ENCODE results near the gene HSPBP1. TPM values are rescaled to one million over a fixed set of nuclear protein-coding genes. Genes with fewer than 3 reads are reported as not detected.
A peak's percentile ranks its signal among the peaks of the same experiment; 100 is the strongest.

Gene HSPBP1
- total RNA-seq, 2 donors from 2014 or later, result 20.8 to 56.6 TPM

DNA sequence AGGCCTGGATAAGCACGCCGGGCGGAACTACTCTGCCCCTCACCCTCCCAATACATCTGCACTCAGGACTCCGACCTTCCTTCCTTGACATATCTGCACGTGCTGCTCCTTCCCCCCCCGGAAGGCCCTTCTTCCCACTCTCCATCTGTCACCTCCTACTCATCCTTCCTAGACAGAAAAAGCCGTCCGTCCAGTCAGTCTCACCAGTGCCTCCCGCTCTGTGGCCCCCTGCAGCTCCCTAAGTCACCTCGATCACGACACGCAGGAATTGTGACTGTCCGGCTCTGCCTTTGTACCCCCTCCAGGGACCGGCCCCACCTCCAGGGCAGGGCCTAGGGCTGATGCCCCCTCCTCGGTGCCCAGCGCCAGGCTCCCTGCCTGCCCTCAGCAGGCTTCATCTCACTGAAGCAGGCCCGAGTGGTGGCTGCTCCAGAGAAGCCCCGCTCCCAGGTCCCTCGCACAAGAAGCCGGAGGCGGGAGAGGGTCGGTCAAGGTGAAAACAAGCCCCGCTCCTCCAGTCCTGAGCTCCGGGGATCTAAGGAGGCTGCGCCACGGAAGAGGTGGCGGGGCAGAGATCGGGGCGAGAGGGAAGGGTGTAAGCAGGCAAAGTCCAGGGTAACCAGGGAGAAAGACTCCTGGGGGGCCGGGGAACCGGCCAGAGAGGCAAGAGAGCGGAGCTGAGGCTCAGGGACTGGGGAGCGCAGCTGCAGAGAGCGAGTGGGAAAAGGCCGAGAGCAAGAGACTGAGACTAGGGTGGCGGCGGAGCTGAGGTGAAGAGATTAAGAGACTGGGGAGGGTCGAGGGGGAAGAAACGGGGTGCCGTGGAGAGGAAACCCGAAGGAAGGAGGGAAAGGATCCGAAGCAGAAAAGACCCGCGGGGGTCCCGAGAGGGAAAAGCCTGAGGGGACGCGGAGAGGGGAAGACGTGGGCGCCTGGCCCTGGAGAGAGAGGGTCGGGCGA, 22.2 kb downstream of the HSPBP1 start:
- ATAC-seq (replicated peaks), result no peak
- no peaks in the 10 kb centered on the region for H3K27me3 Mint-ChIP-seq
- no peaks in the 10 kb centered on the region for H3K9me3 Mint-ChIP-seq
- H3K36me3 Mint-ChIP-seq (ENCODE audit: low read depth), result peaks cover 67% of the 10 kb centered on the region
- peaks cover 32% of the 10 kb centered on the region for H3K4me1 Mint-ChIP-seq
- H3K4me3 Mint-ChIP-seq, result peak overlapping the region; percentile 96
- peak overlapping the region; percentile 98 for H3K27ac Mint-ChIP-seq

DNA sequence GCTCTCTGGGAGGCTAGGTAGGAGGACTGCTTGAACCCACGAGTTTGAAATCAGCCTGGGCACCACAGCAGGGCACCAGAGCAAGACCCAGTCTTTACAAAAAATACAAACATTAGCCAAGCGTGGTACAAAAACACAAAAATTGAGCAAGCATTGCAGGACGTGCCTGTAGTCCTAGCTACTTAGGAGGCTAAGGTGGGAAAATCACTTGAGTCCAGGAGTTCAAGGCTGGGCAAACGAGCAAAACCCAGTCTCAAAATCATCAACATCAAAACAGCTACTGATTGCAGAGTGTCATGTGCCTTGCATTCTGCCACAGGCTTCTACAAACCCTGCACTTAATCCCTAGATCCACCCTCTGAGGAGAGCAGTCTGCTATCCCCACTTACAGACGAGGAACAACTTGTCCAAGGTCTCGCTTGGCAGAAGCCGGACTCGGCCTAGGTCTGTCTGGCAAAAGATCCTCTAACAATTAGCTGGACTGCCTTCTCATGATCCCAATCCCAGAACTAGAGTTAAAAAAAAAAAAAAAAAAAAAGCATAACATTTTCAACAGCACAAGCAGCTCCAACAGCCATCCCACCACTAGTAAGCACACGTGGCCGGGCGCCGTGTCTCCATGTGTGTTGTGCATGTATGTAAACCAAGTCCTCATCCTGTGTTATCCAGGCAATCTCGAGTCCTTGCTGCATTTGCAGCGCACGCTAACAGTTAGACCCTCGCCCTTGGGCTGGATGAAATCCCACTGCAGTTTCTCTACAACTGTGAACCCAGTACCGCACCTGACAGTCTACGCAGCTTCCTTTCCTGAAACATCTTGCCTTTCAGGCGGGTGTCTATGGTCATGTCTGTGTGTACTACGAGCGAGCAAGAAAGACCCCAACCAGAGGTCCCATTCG, 23.1 kb downstream of the HSPBP1 start:
- Mint-ChIP-seq H3K4me1 (peaks cover 30% of the 10 kb centered on the region), H3K36me3 (ENCODE audit: low read depth) (peaks cover 69% of the 10 kb centered on the region), H3K9me3 (no peaks in the 10 kb centered on the region), H3K4me3 (peak overlapping the region; percentile 96), H3K27ac (peak overlapping the region; percentile 98), H3K27me3 (no peaks in the 10 kb centered on the region)
- no peak for ATAC-seq (replicated peaks)

DNA sequence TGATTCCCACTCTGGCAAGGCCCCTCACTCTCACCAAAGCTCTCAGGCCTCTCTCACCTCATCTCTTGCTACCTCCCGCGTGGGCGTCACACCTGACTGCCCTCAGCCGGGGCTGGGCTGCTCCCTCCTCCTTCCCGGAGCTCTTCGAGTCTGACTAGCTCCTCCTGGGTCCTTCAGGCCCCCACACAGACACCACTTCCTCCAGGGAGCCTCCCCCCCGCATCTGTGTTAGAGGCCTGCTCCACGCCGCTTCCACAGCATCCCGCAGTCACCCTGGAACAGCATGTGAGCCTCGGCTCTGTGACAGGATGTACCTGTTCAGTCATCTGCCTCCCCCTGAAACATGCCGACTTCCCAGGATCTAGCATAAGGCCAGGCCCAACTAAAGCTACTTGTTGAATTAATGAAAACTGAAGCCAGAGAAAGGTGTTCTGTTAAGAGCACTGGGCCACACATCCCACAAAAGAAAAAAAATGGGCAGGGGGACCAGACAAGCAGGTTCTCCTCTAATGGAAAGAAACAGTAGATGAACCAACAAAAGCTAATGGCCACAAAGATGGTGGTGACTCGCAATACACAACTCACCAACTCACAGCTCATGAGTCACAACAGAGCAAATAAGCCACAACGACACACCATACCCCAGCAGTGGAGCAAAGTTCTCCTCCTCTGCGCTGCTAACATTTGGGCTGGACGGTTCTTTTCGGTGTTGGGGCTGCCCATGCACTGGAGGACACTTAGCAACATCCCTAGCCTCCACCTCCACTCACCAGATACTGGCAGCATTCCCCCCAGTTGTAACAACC, 24.1 kb downstream of the HSPBP1 start:
- Mint-ChIP-seq H3K9me3 (no peaks in the 10 kb centered on the region), H3K27me3 (no peaks in the 10 kb centered on the region), H3K27ac (peak overlapping the region; percentile 98), H3K4me1 (peaks cover 40% of the 10 kb centered on the region), H3K4me3 (peak overlapping the region; percentile 96), H3K36me3 (ENCODE audit: low read depth) (peaks cover 79% of the 10 kb centered on the region)
- peak; percentile 48 for ATAC-seq (replicated peaks)

DNA sequence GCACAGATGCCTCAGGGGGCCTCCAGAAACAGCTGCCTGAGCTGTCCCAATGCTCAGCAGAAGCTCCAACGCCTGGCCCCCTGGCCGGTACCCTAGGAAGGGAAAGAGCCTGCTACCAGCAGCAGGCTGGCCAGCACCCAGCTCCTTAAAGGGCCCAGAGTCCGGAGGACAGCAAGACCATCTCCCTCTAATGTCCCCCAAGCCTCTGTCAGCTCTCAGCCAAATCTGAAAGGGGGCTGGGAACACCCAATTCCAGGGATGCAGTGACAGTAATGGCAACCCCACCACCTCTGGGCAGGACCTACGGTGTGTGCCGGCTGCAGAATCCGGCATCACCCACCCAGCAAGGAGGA, 25.3 kb downstream of the HSPBP1 start:
- peak overlapping the region; percentile 98 for H3K27ac Mint-ChIP-seq

DNA sequence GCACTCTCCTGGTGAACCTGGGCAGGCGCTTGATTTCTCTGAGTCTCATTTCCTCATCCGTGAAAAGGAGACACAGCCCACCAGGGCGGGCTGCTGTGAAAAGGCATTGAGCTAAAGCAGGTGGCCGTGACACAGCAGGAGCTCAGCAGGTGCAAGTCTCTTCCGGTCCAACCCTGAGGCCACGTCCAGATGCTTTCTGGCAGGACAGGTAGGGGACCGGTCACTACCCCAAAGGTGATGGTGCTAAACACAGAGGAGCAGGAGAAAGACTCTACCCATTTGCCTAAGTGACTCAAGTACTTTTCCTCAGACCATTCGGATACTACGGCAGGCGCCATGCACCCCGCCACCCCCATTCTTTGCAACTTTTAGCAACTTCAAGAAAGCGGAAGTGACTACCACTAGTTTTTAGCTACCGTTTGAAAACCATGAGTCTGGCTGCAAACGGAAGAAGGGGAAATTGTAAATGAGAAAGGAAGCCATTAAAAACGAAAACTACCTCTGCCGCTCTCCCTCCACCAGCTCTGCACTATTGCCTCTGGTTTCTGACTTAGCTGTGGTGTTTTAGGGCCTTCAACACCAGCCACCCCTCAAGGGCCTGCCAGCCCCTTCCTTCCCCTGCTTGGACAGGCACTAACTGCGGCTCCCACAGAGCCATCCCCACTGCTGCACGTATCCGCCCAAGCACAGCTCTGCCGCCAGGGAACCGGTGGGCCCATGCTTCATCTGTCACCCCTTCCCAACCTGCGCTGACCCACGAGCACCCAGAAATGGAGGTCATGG, 25.9 kb downstream of the HSPBP1 start:
- ATAC-seq (replicated peaks), result peak; percentile 22
- peak overlapping the region; percentile 96 for H3K4me3 Mint-ChIP-seq
- peak overlapping the region; percentile 98 for H3K27ac Mint-ChIP-seq
- peaks cover 80% of the 10 kb centered on the region for H3K36me3 Mint-ChIP-seq (ENCODE audit: low read depth)
- peaks cover 46% of the 10 kb centered on the region for H3K4me1 Mint-ChIP-seq
- no peaks in the 10 kb centered on the region for H3K27me3 Mint-ChIP-seq
- no peaks in the 10 kb centered on the region for H3K9me3 Mint-ChIP-seq

More for the DNA sequence above, 25.3 kb downstream of the HSPBP1 start:
- Mint-ChIP-seq H3K4me1 (peaks cover 44% of the 10 kb centered on the region), H3K4me3 (peak overlapping the region; percentile 96), H3K27me3 (no peaks in the 10 kb centered on the region), H3K36me3 (ENCODE audit: low read depth) (peaks cover 82% of the 10 kb centered on the region), H3K9me3 (no peaks in the 10 kb centered on the region)
- ATAC-seq (replicated peaks), result no peak

DNA sequence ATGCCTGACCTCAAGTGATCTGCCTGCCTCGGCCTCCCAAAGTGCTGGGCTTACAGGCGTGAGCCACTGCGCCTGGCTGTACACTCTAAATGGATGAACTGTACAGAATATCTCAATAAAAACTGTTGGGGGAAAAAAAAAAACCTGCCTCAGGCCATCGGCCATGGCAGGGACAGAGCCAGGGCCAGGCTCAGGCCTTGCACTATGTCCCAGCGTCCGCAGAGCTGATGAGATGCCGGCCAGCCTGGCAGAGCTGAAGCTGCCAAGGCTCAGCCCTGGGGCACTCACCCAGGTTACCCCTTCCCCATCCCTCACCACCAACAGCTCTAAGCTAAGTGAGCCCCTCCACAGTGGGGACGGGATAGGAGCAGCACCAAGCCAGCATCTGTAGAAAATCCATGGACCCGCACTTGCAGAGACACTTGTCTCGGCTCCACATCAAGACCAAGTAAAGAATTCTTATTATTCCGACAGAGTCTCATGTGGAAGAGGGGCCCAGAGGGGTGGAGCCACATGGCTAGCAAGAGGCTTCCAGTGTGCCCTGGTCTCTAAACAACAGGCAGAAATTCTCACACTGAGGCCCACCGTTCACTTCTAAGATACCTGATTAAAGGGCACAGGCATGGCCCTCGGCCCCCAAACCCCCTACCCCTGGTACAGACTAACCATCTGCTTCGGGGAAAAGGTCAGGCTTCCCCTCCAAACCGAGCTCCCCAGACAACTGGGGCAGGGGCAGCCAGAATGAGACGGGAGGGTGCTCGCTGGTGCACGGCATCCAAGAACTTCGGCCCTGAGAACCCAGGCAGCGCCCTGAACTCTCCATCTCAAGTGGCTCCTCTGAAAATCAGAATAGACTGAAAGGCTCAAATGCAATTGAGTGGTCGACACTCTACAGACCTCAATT, 26.9 kb downstream of the HSPBP1 start:
- no peak for ATAC-seq (replicated peaks)
- H3K36me3 Mint-ChIP-seq (ENCODE audit: low read depth), result peaks cover 86% of the 10 kb centered on the region
- H3K9me3 Mint-ChIP-seq, result no peaks in the 10 kb centered on the region
- peak overlapping the region; percentile 96 for H3K4me3 Mint-ChIP-seq
- peaks cover 51% of the 10 kb centered on the region for H3K4me1 Mint-ChIP-seq
- no peaks in the 10 kb centered on the region for H3K27me3 Mint-ChIP-seq
- H3K27ac Mint-ChIP-seq, result peak overlapping the region; percentile 98

DNA sequence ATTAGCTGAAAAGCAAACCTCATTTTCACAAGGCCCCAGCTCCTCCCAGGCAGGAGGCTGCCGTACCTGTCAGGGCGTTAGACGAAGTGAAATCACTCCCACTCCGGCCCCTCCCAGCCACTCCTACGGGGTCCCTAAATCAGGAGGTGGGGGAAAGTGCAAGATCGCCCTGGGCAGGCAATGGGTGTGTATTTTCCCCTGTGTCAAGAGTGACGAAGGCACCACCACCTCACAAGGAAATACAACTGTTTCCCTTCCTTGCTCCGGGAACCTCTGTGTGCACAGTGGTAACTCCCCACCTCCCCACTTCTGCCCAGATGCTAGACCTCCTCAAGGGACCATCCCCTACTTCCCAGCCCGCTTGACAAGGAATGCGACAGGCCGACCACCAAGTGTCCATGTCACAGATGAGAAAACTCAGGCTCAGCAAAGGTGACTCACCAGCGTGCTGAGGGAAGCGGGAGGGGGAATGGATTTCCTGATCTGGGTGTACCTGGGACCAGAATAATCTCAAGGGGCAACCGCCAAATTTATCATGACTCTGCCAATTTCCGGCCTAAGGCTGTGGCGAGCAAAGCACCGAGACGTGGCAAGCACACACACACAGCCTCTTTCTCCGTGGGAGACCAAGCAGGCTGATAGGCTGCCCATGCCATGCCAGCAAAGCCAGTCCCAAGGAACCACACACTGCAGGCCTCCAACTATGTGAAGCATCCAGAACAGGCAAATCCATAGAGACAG, 28.4 kb downstream of the HSPBP1 start:
- Mint-ChIP-seq H3K4me1 (peaks cover 46% of the 10 kb centered on the region), H3K9me3 (no peaks in the 10 kb centered on the region), H3K27me3 (no peaks in the 10 kb centered on the region), H3K36me3 (ENCODE audit: low read depth) (peaks cover 76% of the 10 kb centered on the region), H3K4me3 (peak overlapping the region; percentile 96), H3K27ac (peak overlapping the region; percentile 98)
- ATAC-seq (replicated peaks), result peak; percentile 58

DNA sequence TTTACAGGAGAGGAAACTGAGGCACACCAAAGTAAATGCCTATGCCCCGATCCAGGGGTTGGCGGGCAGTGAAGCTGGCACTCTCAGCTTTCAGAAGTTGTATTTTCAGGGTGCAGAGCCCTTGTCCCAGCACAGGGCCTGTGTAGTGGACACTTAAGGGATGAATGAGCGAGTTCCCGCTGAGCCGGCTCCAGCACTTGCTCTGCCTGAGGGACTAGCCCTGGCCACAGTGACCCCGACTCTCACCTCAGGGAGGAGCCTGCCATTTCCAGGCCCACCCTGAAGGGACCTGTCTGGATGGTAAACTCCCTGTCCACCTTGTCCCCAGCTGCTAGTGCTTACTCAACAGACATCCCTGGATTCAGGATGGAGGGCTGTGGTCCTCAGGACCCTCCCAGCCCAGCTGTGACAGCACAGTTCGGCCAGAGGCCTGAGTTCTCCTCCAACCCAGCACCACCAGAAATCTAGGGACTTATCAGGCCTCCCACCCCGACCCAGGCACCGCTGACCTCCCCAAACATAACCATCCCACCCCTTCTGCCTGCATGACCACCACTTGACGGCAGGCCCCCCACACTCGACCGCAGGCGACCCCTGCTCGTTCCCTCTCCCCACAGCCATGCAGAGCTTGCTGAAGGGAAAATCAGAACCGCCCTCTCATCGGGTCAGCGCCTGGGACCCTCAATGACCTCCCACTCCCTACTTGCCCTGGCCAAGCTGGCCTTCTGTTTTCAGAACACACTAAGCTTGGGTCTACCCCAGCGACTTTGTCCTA, 29.5 kb downstream of the HSPBP1 start:
- Mint-ChIP-seq H3K27ac (peak overlapping the region; percentile 98), H3K36me3 (ENCODE audit: low read depth) (peaks cover 76% of the 10 kb centered on the region), H3K4me3 (peak overlapping the region; percentile 96), H3K9me3 (no peaks in the 10 kb centered on the region), H3K4me1 (peaks cover 37% of the 10 kb centered on the region), H3K27me3 (no peaks in the 10 kb centered on the region)
- no peak for ATAC-seq (replicated peaks)

DNA sequence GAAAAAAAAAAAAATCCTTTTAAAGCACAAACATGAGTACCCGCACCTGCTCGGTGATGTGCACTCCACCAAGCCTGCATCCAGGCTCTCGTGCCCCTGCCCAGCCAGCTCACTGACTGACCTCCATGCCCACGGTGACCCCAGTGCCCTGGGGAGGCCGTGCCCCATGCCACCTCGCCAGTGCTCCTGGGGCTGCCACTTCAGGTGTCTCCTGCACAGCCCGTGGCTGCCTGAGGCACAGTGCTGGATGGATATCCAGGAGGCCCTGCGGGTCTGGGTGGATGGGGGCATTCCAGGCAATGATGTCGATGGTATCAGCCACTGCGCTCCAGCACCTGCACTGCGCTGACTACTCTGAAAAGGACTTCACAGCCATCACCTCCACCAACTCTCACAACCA, 30.1 kb downstream of the HSPBP1 start:
- Mint-ChIP-seq H3K27ac (no peak overlapping the region), H3K4me1 (peaks cover 37% of the 10 kb centered on the region), H3K27me3 (no peaks in the 10 kb centered on the region), H3K4me3 (no peak overlapping the region), H3K36me3 (ENCODE audit: low read depth) (peaks cover 76% of the 10 kb centered on the region), H3K9me3 (no peaks in the 10 kb centered on the region)
- ATAC-seq (replicated peaks), result no peak

DNA sequence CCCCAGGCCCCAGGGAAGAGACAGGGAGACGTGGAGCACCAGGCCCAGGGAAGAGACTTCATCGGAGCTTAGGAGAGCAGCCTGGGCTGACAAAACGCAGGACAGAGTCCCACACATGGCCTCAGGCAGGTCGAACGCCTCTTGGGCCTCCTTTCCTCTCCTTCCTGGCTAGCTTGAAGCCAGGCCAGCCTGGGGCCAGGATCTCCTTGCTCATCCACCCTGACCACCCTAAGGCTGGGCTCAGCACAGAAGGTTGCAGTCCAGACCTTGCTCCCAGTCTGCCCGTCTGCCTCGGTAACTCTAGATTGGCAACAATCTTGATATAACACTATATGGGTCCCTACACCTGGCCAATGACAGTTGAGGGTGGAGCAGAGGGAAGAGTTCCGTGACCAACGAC, 31.2 kb downstream of the HSPBP1 start:
- ATAC-seq (replicated peaks), result no peak
- Mint-ChIP-seq H3K4me3 (peak overlapping the region; percentile 17), H3K27ac (peak overlapping the region; percentile 67), H3K27me3 (no peaks in the 10 kb centered on the region), H3K9me3 (no peaks in the 10 kb centered on the region), H3K36me3 (ENCODE audit: low read depth) (peaks cover 76% of the 10 kb centered on the region), H3K4me1 (peaks cover 28% of the 10 kb centered on the region)

DNA sequence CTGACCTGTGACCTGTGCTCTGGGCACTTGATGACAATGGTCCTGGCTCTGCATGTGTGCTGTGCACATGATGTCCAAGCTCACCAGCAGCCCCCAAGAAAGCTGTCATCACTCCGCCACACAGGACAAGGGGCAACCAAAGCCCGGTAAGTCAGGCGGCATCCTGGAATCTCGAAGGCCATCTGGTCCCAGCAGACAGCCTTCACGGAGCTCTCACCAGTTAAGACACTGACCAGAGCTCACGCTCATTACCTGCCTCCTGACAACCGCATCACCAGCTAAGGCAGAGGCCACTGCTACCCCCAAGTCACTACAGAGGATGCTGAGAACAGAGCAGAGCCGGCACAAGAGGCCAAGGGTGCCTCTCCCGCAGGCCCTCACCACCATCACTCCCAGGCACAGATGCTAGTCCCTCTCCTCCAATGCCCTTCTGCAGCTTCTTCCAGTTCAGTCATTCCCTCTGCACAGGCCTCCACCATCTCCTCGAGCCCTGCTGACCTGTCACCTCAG, 31.7 kb downstream of the HSPBP1 start:
- Mint-ChIP-seq H3K4me1 (peaks cover 25% of the 10 kb centered on the region), H3K9me3 (no peaks in the 10 kb centered on the region), H3K36me3 (ENCODE audit: low read depth) (peaks cover 76% of the 10 kb centered on the region), H3K27ac (peak overlapping the region; percentile 67), H3K27me3 (no peaks in the 10 kb centered on the region), H3K4me3 (no peak overlapping the region)
- ATAC-seq (replicated peaks), result no peak
